GM12878 (cell line): Measurements from ENCODE around the gene TERB1. TPM values are rescaled to one million over a fixed set of nuclear protein-coding genes. Genes with fewer than 3 reads are reported as not detected.
"Not testable (repeated sequence)": the region's sequence is repeated elsewhere in the genome, so short reads cannot be mapped to it uniquely, and the experiment has no call there.

ENCODE experiments used
- ATAC-seq: fragments of 200-7000 bp; cut with Tn5 transposase; 3 replicates; pipeline ENCODE4 v1.9.1; 2020; ENCODE audit warnings: mild to moderate bottlenecking, moderate library complexity
- BruUV-seq: library from RNA; stranded (reverse); fragments of 400-500 nt; replicated peaks from 2 replicates; lab custom pipeline; 2021; lab: Mats Ljungman, UMichigan
- CTCF ChIA-PET: fragments of 300-600 bp; sonication (Branson Sonifier 250); formaldehyde crosslinking; extraction: SDS; loops from one replicate; lab custom pipeline; 2021; ENCODE audit warnings: inconsistent platforms; lab: Yijun Ruan, JAX
- POLR2A ChIA-PET: fragments of 350-600 bp; formaldehyde crosslinking; extraction: SDS; loops from one replicate; lab custom pipeline; 2021; ENCODE audit warnings: inconsistent platforms; lab: Charles Lee
- RAD21 ChIA-PET: fragments of 300-600 bp; sonication (Branson Sonifier 250); formaldehyde crosslinking; loops from one replicate; lab custom pipeline; 2023; ENCODE audit warnings: antibody characterized with exemption; ENCODE audit not compliant: unreplicated experiment; lab: Charles Lee
- SMC1A ChIA-PET: fragments of 300-600 bp; sonication (Branson Sonifier 250); formaldehyde crosslinking; loops from one replicate; lab custom pipeline; 2023; ENCODE audit not compliant: unreplicated experiment, uncharacterized antibody; lab: Charles Lee
- DNase-seq: peaks from one replicate; pipeline ENCODE4 v3.0.0-alpha.2; 2011; ENCODE audit warnings: low read depth, low spot score
- FAIRE-seq: peaks from 3 replicates; lab custom pipeline; 2011; peaks lifted over from hg19 to GRCh38; lab: Jason Lieb, UNC
- H2AFZ ChIP-seq: 2 replicates; pipeline ENCODE4 v1.6.0; 2011; ENCODE audit warnings: low read depth, low read length, control low read depth; ENCODE audit not compliant: control insufficient read depth
- H3K27ac ChIP-seq: 2 replicates; pipeline ENCODE4 v1.5.1; 2011; ENCODE audit warnings: control low read depth; ENCODE audit not compliant: control insufficient read depth, insufficient read depth
- H3K27me3 ChIP-seq, 2 experiments: replicated peaks in 1 of 2; 2 replicates each; pipeline versions ENCODE4 v1.6.0 to v1.6.1; 2011; ENCODE audit warnings: low read length in 1 of 2; ENCODE audit not compliant: control insufficient read depth in 2 of 2, insufficient read depth in 2 of 2
- H3K36me3 ChIP-seq, 2 experiments: 2 replicates each; pipeline ENCODE4 v1.5.1; 2011; ENCODE audit warnings: low read length in 1 of 2; ENCODE audit not compliant: control insufficient read depth in 2 of 2, insufficient read depth in 2 of 2
- H3K4me1 ChIP-seq: 2 replicates; pipeline ENCODE4 v1.6.1; 2011; ENCODE audit warnings: mild to moderate bottlenecking, low read length, moderate library complexity, mixed read lengths; ENCODE audit not compliant: control insufficient read depth, insufficient read depth
- H3K4me2 ChIP-seq: 2 replicates; pipeline ENCODE4 v1.6.0; 2011; ENCODE audit warnings: control low read depth; ENCODE audit not compliant: control insufficient read depth, insufficient read depth
- H3K4me3 ChIP-seq: fragments of 200-600 bp; sonication (generic); 2 replicates; pipeline ENCODE4 v1.5.1; 2016
- H3K79me2 ChIP-seq: 2 replicates; pipeline ENCODE4 v1.6.0; 2011; ENCODE audit warnings: low read length; ENCODE audit not compliant: control insufficient read depth, insufficient read depth
- H3K9ac ChIP-seq: 2 replicates; pipeline ENCODE4 v1.8.0; 2011; ENCODE audit warnings: low read length, control low read depth, mixed read lengths; ENCODE audit not compliant: control insufficient read depth, insufficient read depth
- H3K9me3 ChIP-seq: replicated peaks from 3 replicates; pipeline ENCODE4 v1.5.1; 2011; ENCODE audit warnings: mild to moderate bottlenecking, low read length; ENCODE audit not compliant: control insufficient read depth, insufficient read depth
- H4K20me1 ChIP-seq: 2 replicates; pipeline ENCODE4 v1.6.0; 2011; ENCODE audit not compliant: control insufficient read depth, insufficient read depth
- CBX3 ChIP-seq: fragments of 200-600 bp; sonication (generic); IDR thresholded peaks from 2 replicates; pipeline ENCODE4 v1.6.1; 2016; ENCODE audit warnings: low read depth, borderline replicate concordance
- FOXK2 ChIP-seq: fragments of 450-650 bp; IDR thresholded peaks from 2 replicates; pipeline ENCODE4 v1.6.1; 2017; ENCODE audit warnings: mild to moderate bottlenecking, moderate library complexity
- IKZF2 ChIP-seq, 2 experiments: fragments of 450-650 bp; IDR thresholded peaks; 2 replicates each; pipeline ENCODE4 v1.6.1; 2017; ENCODE audit warnings: mild to moderate bottlenecking in 2 of 2, moderate library complexity in 2 of 2
- LARP7 ChIP-seq: fragments of 450-650 bp; IDR thresholded peaks from 2 replicates; pipeline ENCODE4 v1.6.1; 2017; ENCODE audit warnings: mild to moderate bottlenecking
- MYB ChIP-seq: fragments of 150-350 bp; IDR thresholded peaks from 2 replicates; pipeline ENCODE4 v1.6.1; 2014; ENCODE audit warnings: mild to moderate bottlenecking, low read depth, low read length, borderline replicate concordance
- NFYB ChIP-seq: IDR thresholded peaks from 2 replicates; pipeline ENCODE4 v1.6.1; 2011; ENCODE audit warnings: low read depth, mild to moderate bottlenecking, low read length, improper control_type of control experiment, moderate library complexity; ENCODE audit not compliant: insufficient read depth
- POLR2AphosphoS2 ChIP-seq: IDR thresholded peaks from 2 replicates; pipeline ENCODE4 v1.6.1; 2011; ENCODE audit warnings: low read depth, mild to moderate bottlenecking, low read length, improper control_type of control experiment, moderate library complexity
- SUPT20H ChIP-seq: IDR thresholded peaks from 2 replicates; pipeline ENCODE4 v1.6.1; 2011; ENCODE audit warnings: low read depth, mild to moderate bottlenecking, low read length, moderate library complexity, borderline replicate concordance; ENCODE audit not compliant: control insufficient read depth
- TCF7 ChIP-seq: IDR thresholded peaks from 2 replicates; pipeline ENCODE4 v1.6.1; 2014; ENCODE audit warnings: antibody characterized with exemption, borderline replicate concordance
- YBX1 ChIP-seq: fragments of 450-650 bp; IDR thresholded peaks from 2 replicates; pipeline ENCODE4 v1.6.1; 2016; ENCODE audit warnings: antibody characterized with exemption
- YY1 ChIP-seq: IDR thresholded peaks from 2 replicates; pipeline ENCODE4 v1.6.1; 2011; ENCODE audit warnings: low read depth, mild to moderate bottlenecking, low read length
- WGBS: methylation state at CpG from one replicate; pipeline ENCODE4 v1.1.6; 2016; ENCODE audit warnings: low lambda C conversion rate; ENCODE audit not compliant: insufficient replicate concordance, insufficient coverage; ENCODE audit errors: missing lambda C conversion rate; 5-methylcytosine and 5-hydroxymethylcytosine counted together
- in situ Hi-C: fragments of 300-500 bp; cut with MboI; formaldehyde crosslinking; loops from 9 replicates; pipeline ENCODE4 v1.14.3; 2018; ENCODE audit warnings: mixed read lengths
- intact Hi-C: fragments of 100-400 bp; cut with micrococcal nuclease; formaldehyde crosslinking; loops from one replicate; pipeline ENCODE4 v1.14.2; 2022; ENCODE audit not compliant: unreplicated experiment
- polyA plus RNA-seq, 11 experiments: library from polyadenylated mRNA; depleted of rRNA in 4 of 11; unstranded in 6 of 11; stranded (reverse) in 5 of 11; fragments of >200 nt; fragmentation: Nextera tagmentation in 4 of 11; fragmentation: Illumina TruSeq in 1 of 11; extraction: Ambion mirVana in 4 of 11; extraction: Trizol in 1 of 11; gene quantifications; 1 replicate in 1 of 11; 2 replicates in 10 of 11; pipeline versions ENCODE4 v1.2.1 to v1.2.3, GENCODE V29; 2011 to 2016; ENCODE audit warnings: inconsistent platforms in 2 of 11, missing spikeins in 2 of 11, low read depth in 1 of 11
- total RNA-seq, 4 experiments: library from RNA; depleted of rRNA in 3 of 4; stranded (reverse); fragments of >200 nt in 3 of 4; fragmentation: Illumina TruSeq in 1 of 4; extraction: Trizol in 1 of 4; gene quantifications; 2 replicates each; pipeline versions ENCODE4 v1.2.1 to v1.2.3, GENCODE V29; 2013 to 2021
- TF ChIP-seq, protein P1 (sequence below): fragments of 450-650 bp; formaldehyde crosslinking; IDR thresholded peaks from 2 replicates; pipeline ENCODE4 v1.4.0; 2020; ENCODE audit warnings: mild to moderate bottlenecking, moderate library complexity

Gene TERB1
- total and polyA plus RNA-seq, 10 of the 15 experiments (the other 5 are each of a cell fraction or from before 2014, with no cell fraction given) = 0.03 to 0.10 (median 0.06) TPM; not detected in 7

DNA sequence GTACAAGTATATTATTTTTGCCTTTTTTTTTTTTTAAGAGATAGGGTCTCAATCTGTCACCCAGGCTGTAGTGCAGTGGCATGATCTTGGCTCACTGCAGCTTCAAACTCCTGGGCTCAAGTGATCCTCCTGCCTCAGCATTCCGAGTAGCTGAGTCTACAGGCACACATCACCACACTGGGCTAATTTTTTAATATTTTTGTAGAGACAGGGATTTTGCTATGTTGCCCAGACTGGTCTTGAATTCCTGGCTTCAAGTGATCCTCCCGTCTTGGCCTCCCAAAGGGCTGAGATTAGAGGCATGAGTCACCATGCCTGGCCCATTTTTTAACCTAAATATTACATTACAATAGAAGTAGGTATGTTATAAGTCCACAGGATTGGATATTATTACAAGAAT is 3.2 kb downstream of the TERB1 start:
- Histone ChIP-seq H3K79me2 (no peaks in the 10 kb centered on the region), H3K4me1 (no peaks in the 10 kb centered on the region), H3K9me3 (no peaks in the 10 kb centered on the region), H3K4me2 (no peak overlapping the region), H4K20me1 (no peaks in the 10 kb centered on the region), H2AFZ (no peak overlapping the region), H3K4me3 (no peak overlapping the region), H3K27ac (no peak overlapping the region), H3K36me3 (peaks cover 0 to 3% of the 10 kb centered on the region in 2 experiments; a peak in 1 of 4 replicates), H3K9ac (no peak overlapping the region), H3K27me3 (no peaks in the 10 kb centered on the region)
- ChIA-PET CTCF (no interaction called here), POLR2A (no interaction called here), RAD21 (no interaction called here), SMC1A (no interaction called here)
- intact Hi-C loops = no loop called here
- 94% methylated on average over 2 of the region's 2 CpGs for WGBS
- BruUV-seq = no TSS peak
- no peak for ATAC-seq
- in situ Hi-C loops = no loop called here
- no peak for DNase-seq
- no peak for FAIRE-seq
- no peak for TF ChIP-seq FOXK2
- TF ChIP-seq, protein P1, sequence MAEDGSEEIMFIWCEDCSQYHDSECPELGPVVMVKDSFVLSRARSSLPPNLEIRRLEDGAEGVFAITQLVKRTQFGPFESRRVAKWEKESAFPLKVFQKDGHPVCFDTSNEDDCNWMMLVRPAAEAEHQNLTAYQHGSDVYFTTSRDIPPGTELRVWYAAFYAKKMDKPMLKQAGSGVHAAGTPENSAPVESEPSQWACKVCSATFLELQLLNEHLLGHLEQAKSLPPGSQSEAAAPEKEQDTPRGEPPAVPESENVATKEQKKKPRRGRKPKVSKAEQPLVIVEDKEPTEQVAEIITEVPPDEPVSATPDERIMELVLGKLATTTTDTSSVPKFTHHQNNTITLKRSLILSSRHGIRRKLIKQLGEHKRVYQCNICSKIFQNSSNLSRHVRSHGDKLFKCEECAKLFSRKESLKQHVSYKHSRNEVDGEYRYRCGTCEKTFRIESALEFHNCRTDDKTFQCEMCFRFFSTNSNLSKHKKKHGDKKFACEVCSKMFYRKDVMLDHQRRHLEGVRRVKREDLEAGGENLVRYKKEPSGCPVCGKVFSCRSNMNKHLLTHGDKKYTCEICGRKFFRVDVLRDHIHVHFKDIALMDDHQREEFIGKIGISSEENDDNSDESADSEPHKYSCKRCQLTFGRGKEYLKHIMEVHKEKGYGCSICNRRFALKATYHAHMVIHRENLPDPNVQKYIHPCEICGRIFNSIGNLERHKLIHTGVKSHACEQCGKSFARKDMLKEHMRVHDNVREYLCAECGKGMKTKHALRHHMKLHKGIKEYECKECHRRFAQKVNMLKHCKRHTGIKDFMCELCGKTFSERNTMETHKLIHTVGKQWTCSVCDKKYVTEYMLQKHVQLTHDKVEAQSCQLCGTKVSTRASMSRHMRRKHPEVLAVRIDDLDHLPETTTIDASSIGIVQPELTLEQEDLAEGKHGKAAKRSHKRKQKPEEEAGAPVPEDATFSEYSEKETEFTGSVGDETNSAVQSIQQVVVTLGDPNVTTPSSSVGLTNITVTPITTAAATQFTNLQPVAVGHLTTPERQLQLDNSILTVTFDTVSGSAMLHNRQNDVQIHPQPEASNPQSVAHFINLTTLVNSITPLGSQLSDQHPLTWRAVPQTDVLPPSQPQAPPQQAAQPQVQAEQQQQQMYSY = no peak
- TF ChIP-seq TCF7 = no peak
- no peak for TF ChIP-seq IKZF2 (IDR thresholded peaks at IDR 0.05)
- TF ChIP-seq SUPT20H = no peak
- TF ChIP-seq YBX1 = no peak
- no peak for TF ChIP-seq MYB
- TF ChIP-seq LARP7 = no peak
- TF ChIP-seq NFYB = no peak
- TF ChIP-seq POLR2AphosphoS2 = no peak
- no peak for TF ChIP-seq YY1
- no peak for TF ChIP-seq CBX3

GRCh38 chr16:66793984-66794383 is 7.4 kb downstream of the TERB1 start:
- ATAC-seq, intact Hi-C loops, DNase-seq, H3K27ac ChIP-seq, CTCF ChIA-PET, BruUV-seq, H3K4me2 ChIP-seq, H3K79me2 ChIP-seq, SMC1A ChIA-PET, H3K27me3 ChIP-seq, in situ Hi-C loops, H3K4me1 ChIP-seq, H2AFZ ChIP-seq, H3K9me3 ChIP-seq, RAD21 ChIA-PET, H3K4me3 ChIP-seq, H3K36me3 ChIP-seq, H4K20me1 ChIP-seq, FAIRE-seq, H3K9ac ChIP-seq, POLR2A ChIA-PET: not testable (repeated sequence)
- WGBS = 63% methylated on average over 6 of the region's 6 CpGs
